HFFc6 (cell line): ENCODE data around the gene AKNA. TPM values are rescaled to one million over a fixed set of nuclear protein-coding genes. Genes with fewer than 3 reads are reported as not detected.

ENCODE experiments used
- DNase-seq: peaks from one replicate; pipeline ENCODE4 v3.0.0-alpha.2; 2018
- H3K27ac Mint-ChIP-seq: 2 replicates; pipeline ENCODE4 v1.8.0; 2020; ENCODE audit warnings: mild to moderate bottlenecking, mixed read lengths
- H3K27me3 Mint-ChIP-seq: 2 replicates; pipeline ENCODE4 v1.8.0; 2021; ENCODE audit warnings: mild to moderate bottlenecking, moderate library complexity, mixed read lengths; ENCODE audit not compliant: insufficient read depth
- H3K36me3 Mint-ChIP-seq: 2 replicates; pipeline ENCODE4 v1.8.0; 2021; ENCODE audit warnings: low read depth, mixed read lengths
- H3K4me1 Mint-ChIP-seq: 2 replicates; pipeline ENCODE4 v1.8.0; 2020; ENCODE audit warnings: low read depth, mixed read lengths
- H3K4me3 Mint-ChIP-seq: 2 replicates; pipeline ENCODE4 v1.8.0; 2020; ENCODE audit warnings: mild to moderate bottlenecking, moderate library complexity, mixed read lengths
- H3K9me3 Mint-ChIP-seq: 2 replicates; pipeline ENCODE4 v1.8.0; 2020; ENCODE audit warnings: mild to moderate bottlenecking, mixed read lengths
- total RNA-seq, 6 experiments: library from RNA; stranded (reverse); fragmentation: NEBNext Ultra II Directional; extraction: Animal tissue kit (Norgen Biotek cat#: 25700); gene quantifications; 2 replicates in 1 of 6; 3 replicates in 5 of 6; pipeline ENCODE4 v1.2.3, GENCODE V29; 2021
- TF ChIP-seq, protein P1 (sequence below): fragments of 200-600 bp; sonication (generic); IDR thresholded peaks from 2 replicates; pipeline ENCODE4 v1.5.0; 2021; ENCODE audit warnings: antibody characterized with exemption, mild to moderate bottlenecking

The AKNA gene
- total RNA-seq, 6 experiments from 2014 or later: 9.3 to 13.1 (median 11.5) TPM

DNA sequence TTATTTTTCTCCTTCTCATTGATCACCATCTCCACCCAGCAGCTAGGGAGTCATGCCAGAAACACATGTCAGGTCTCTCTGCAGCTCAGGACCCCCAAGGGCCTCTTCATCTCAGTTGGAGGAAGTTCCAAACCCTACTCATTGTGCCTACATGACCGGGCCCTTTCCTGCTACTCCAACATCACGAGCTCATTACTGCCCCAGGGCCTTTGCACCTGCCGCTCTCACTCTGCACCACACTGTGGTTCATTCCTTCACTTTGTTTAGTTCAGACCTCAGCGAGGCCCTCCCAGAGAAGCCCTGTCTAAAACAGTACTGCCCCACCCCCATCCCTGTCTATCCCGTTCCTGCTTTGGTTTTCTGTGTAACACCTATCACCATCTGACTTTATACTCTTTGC is 22.1 kb upstream of the AKNA start:
- Mint-ChIP-seq H3K36me3 (no peaks in the 10 kb centered on the region), H3K4me1 (peaks cover 36% of the 10 kb centered on the region), H3K27me3 (peaks cover 3% of the 10 kb centered on the region), H3K4me3 (no peak overlapping the region), H3K27ac (peak overlapping the region; percentile 35; the same call in 1 of the 2 replicates), H3K9me3 (no peaks in the 10 kb centered on the region)
- TF ChIP-seq, protein P1, sequence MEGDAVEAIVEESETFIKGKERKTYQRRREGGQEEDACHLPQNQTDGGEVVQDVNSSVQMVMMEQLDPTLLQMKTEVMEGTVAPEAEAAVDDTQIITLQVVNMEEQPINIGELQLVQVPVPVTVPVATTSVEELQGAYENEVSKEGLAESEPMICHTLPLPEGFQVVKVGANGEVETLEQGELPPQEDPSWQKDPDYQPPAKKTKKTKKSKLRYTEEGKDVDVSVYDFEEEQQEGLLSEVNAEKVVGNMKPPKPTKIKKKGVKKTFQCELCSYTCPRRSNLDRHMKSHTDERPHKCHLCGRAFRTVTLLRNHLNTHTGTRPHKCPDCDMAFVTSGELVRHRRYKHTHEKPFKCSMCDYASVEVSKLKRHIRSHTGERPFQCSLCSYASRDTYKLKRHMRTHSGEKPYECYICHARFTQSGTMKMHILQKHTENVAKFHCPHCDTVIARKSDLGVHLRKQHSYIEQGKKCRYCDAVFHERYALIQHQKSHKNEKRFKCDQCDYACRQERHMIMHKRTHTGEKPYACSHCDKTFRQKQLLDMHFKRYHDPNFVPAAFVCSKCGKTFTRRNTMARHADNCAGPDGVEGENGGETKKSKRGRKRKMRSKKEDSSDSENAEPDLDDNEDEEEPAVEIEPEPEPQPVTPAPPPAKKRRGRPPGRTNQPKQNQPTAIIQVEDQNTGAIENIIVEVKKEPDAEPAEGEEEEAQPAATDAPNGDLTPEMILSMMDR: no peak
- no peak for DNase-seq

- Mint-ChIP-seq H3K4me1 (peaks cover 35% of the 10 kb centered on the region), H3K9me3 (no peaks in the 10 kb centered on the region), H3K36me3 (no peaks in the 10 kb centered on the region), H3K27me3 (peaks cover 3% of the 10 kb centered on the region), H3K27ac (peak overlapping the region; percentile 35), H3K4me3 (no peak overlapping the region)
- TF ChIP-seq, protein P1: no peak
- peak; percentile 90 for DNase-seq
Measured at GRCh38 chr9:114409103-114409780, 21.5 kb upstream of the AKNA start.

DNA sequence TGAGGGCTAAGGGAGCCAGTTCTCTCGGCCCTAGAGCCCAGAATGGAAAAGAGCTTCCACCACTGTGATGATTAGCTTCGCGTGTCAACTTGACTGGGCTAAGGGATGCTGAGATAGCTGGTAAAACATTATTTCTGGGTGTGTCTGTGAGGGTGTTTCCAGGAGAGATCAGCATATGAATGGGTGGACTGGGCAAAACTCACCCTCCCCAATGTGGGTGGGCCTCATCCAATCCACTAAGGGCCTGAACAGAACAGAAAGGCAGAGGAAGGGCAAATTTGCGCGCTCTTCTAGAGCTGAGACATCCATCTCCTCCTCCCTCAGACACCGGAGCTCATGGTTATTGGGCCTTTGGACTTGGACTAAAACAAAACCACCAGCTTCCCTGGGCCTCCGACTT is 20.9 kb upstream of the AKNA start:
- Mint-ChIP-seq H3K4me3 (no peak overlapping the region), H3K9me3 (no peaks in the 10 kb centered on the region), H3K27ac (no peak overlapping the region), H3K36me3 (no peaks in the 10 kb centered on the region), H3K4me1 (peaks cover 29% of the 10 kb centered on the region), H3K27me3 (peaks cover 3% of the 10 kb centered on the region)
- no peak for DNase-seq
- TF ChIP-seq, protein P1: no peak

DNA sequence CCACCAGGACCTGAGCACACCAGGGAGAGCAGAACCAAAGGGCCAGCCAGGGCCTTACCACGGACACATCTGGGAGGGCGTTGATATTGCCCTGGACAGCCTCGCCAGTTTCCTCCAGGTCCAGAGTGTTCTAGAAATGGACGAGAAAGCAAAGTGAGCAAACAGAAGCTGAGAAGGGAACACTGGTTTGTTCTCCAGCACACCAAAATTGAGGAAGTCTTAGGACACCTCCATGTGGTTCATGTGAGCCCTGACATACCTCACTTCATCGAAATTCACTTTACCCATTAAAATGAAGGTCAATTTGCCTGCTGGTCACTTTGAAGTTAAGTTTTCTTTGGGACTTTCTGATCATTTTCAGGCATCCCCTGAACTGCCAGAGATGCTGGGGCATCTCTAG is 20.1 kb upstream of the AKNA start:
- Mint-ChIP-seq H3K9me3 (no peaks in the 10 kb centered on the region), H3K27ac (no peak overlapping the region), H3K27me3 (peaks cover 3% of the 10 kb centered on the region), H3K4me1 (peaks cover 22% of the 10 kb centered on the region), H3K4me3 (no peak overlapping the region), H3K36me3 (no peaks in the 10 kb centered on the region)
- DNase-seq: no peak
- TF ChIP-seq, protein P1: no peak

- Mint-ChIP-seq H3K27me3 (peaks cover 1% of the 10 kb centered on the region), H3K9me3 (no peaks in the 10 kb centered on the region), H3K4me3 (no peak overlapping the region), H3K4me1 (peaks cover 21% of the 10 kb centered on the region), H3K27ac (no peak overlapping the region), H3K36me3 (no peaks in the 10 kb centered on the region)
- TF ChIP-seq, protein P1: no peak
- no peak for DNase-seq
Measured at GRCh38 chr9:114406441-114406840, 18.7 kb upstream of the AKNA start.
